C4-2B (cell line): Measurements from ENCODE around the gene FHOD3.

Experiments
- CTCF ChIP-seq: fragments of 450-650 bp; conservative IDR thresholded peaks from 2 replicates; pipeline ENCODE4 v1.5.1; 2017; ENCODE audit warnings: mild to moderate bottlenecking
- ZFX ChIP-seq: fragments of 450-650 bp; IDR thresholded peaks from 2 replicates; pipeline ENCODE4 v1.6.1; 2017

- TF ChIP-seq CTCF (no peak), ZFX (no peak)
These were observed 528.0 kb downstream of the FHOD3 start for GRCh38 chr18:36825526-36825925.
